GM12801 (cell line): ENCODE measurements around the gene CPS1.

Experiments
- CTCF ChIP-seq: IDR thresholded peaks from one replicate; pipeline ENCODE4 v1.5.1; 2011; ENCODE audit warnings: control low read depth; ENCODE audit not compliant: insufficient read length; ENCODE audit errors: extremely low read depth

The CPS1 gene

GRCh38 chr2:210527286-210527685 is 29.1 kb upstream of the CPS1 start:
- TF ChIP-seq CTCF, result no peak

- no peak for TF ChIP-seq CTCF
Observed at GRCh38 chr2:210528716-210529115, 27.7 kb upstream of the CPS1 start.

- no peak for TF ChIP-seq CTCF
Observed at GRCh38 chr2:210531050-210531449, 25.3 kb upstream of the CPS1 start.

GRCh38 chr2:210531482-210531881 is 24.9 kb upstream of the CPS1 start:
- no peak for TF ChIP-seq CTCF

GRCh38 chr2:210533389-210533788 is 23.0 kb upstream of the CPS1 start:
- no peak for TF ChIP-seq CTCF

GRCh38 chr2:210534879-210535278 is 21.5 kb upstream of the CPS1 start:
- TF ChIP-seq CTCF, result no peak

- no peak for TF ChIP-seq CTCF
Observed at GRCh38 chr2:210536973-210537650, 19.3 kb upstream of the CPS1 start.
